SK-N-SH (cell line): ENCODE measurements around the gene DNPEP. TPM values are rescaled to one million over a fixed set of nuclear protein-coding genes. Genes with fewer than 3 reads are reported as not detected.

ENCODE experiments used
- CTCF ChIA-PET: fragments of 300-600, 350-600 bp; formaldehyde crosslinking; extraction: SDS; loops from one replicate; lab custom pipeline; 2021; lab: Yijun Ruan, JAX
- POLR2A ChIA-PET: fragments of 350-600 bp; sonication (Branson Sonifier 250); formaldehyde crosslinking; extraction: SDS; loops from one replicate; lab custom pipeline; 2020; ENCODE audit warnings: antibody characterized with exemption, inconsistent platforms; lab: Yijun Ruan, JAX
- DNase-seq: peaks from one replicate; pipeline ENCODE4 v3.0.0; 2012
- H2AFZ ChIP-seq: fragments of 200-600 bp; sonication (generic); 2 replicates; pipeline ENCODE4 v1.8.1; 2016; ENCODE audit warnings: antibody characterized with exemption, mild to moderate bottlenecking, low read depth
- H3F3A ChIP-seq: fragments of 200-600 bp; sonication (generic); replicated peaks from 2 replicates; pipeline ENCODE3; 2016; ENCODE audit warnings: antibody characterized with exemption, mild to moderate bottlenecking; ENCODE audit not compliant: insufficient read depth
- H3K27ac ChIP-seq, 2 experiments: fragments of 200-500 bp in 1 of 2; fragments of 200-600 bp in 1 of 2; sonication (Bioruptor generic) in 1 of 2; sonication (generic), shearing (Covaris generic) in 1 of 2; 2 replicates each; pipeline versions ENCODE4 v1.5.1 to v1.6.1; 2014 to 2016; ENCODE audit warnings: low read depth in 2 of 2, inconsistent platforms in 1 of 2, low read length in 1 of 2, mild to moderate bottlenecking in 1 of 2, mixed read lengths in 1 of 2
- H3K27me3 ChIP-seq: fragments of 200-600 bp; sonication (generic), shearing (Covaris generic); 2 replicates; pipeline ENCODE4 v1.6.1; 2016; ENCODE audit warnings: mixed run types; ENCODE audit not compliant: insufficient read depth
- H3K36me3 ChIP-seq, 2 experiments: fragments of 200-500 bp in 1 of 2; fragments of 200-600 bp in 1 of 2; sonication (Bioruptor generic) in 1 of 2; sonication (generic) in 1 of 2; replicated peaks in 1 of 2; 2 replicates each; pipeline versions ENCODE3 to v1.5.1; 2014 to 2016; ENCODE audit warnings: low read length in 1 of 2, mild to moderate bottlenecking in 1 of 2; ENCODE audit not compliant: insufficient read depth in 2 of 2, control insufficient read depth in 1 of 2
- H3K4me1 ChIP-seq, 2 experiments: fragments of 200-500 bp in 1 of 2; fragments of 200-600 bp in 1 of 2; sonication (Bioruptor generic) in 1 of 2; sonication (generic), shearing (Covaris generic) in 1 of 2; 2 replicates each; pipeline versions ENCODE4 v1.5.1 to v1.6.1; 2014 to 2016; ENCODE audit warnings: low read depth in 1 of 2, low read length in 1 of 2, mixed run types in 1 of 2; ENCODE audit not compliant: insufficient read depth in 2 of 2, control insufficient read depth in 1 of 2
- H3K4me2 ChIP-seq: fragments of 200-600 bp; sonication (generic), shearing (Covaris generic); 2 replicates; pipeline ENCODE4 v1.6.1; 2017; ENCODE audit warnings: mixed run types
- H3K4me3 ChIP-seq, 2 experiments: fragments of 200-500 bp in 1 of 2; fragments of 200-600 bp in 1 of 2; sonication (Bioruptor generic) in 1 of 2; sonication (generic), shearing (Covaris generic) in 1 of 2; 2 replicates each; pipeline versions ENCODE4 v1.5.1 to v1.8.1; 2014 to 2016; ENCODE audit warnings: low read depth in 2 of 2, inconsistent platforms in 1 of 2, low read length in 1 of 2, mild to moderate bottlenecking in 1 of 2, mixed read lengths in 1 of 2, moderate library complexity in 1 of 2
- H3K79me2 ChIP-seq: fragments of 200-600 bp; sonication (generic); 2 replicates; pipeline ENCODE4 v1.8.1; 2017; ENCODE audit warnings: mild to moderate bottlenecking; ENCODE audit not compliant: insufficient read depth
- H3K9ac ChIP-seq: fragments of 200-600 bp; sonication (generic); 2 replicates; pipeline ENCODE4 v1.6.1; 2017; ENCODE audit warnings: mixed run types
- H3K9me2 ChIP-seq: fragments of 200-600 bp; sonication (generic); 2 replicates; pipeline ENCODE4 v1.6.1; 2017; ENCODE audit warnings: mixed run types
- H3K9me3 ChIP-seq: fragments of 200-600 bp; sonication (generic); 2 replicates; pipeline ENCODE4 v1.6.1; 2017; ENCODE audit warnings: mixed run types, mild to moderate bottlenecking, moderate library complexity
- H4K20me1 ChIP-seq: fragments of 200-600 bp; sonication (generic); 2 replicates; pipeline ENCODE4 v1.6.1; 2017; ENCODE audit warnings: mild to moderate bottlenecking, mixed run types; ENCODE audit not compliant: insufficient read depth
- CHD2 ChIP-seq: fragments of 150-350 bp; IDR thresholded peaks from 2 replicates; pipeline ENCODE4 v1.6.1; 2018; ENCODE audit warnings: low read length; ENCODE audit not compliant: partially characterized antibody
- EP300 ChIP-seq, 2 experiments: IDR thresholded peaks; 2 replicates each; pipeline versions ENCODE4 v1.4.0 to v1.6.1; 2012; ENCODE audit warnings: borderline replicate concordance in 1 of 2, low read depth in 1 of 2, low read length in 1 of 2
- FOXJ3 ChIP-seq: sonication (generic); formaldehyde crosslinking; IDR thresholded peaks from 2 replicates; pipeline ENCODE4 v1.5.1; 2020; ENCODE audit warnings: mild to moderate bottlenecking, missing genetic modification reagents
- FOXM1 ChIP-seq: IDR thresholded peaks from 2 replicates; pipeline ENCODE4 v1.4.0; 2012; ENCODE audit warnings: low read depth, mild to moderate bottlenecking
- GATA2 ChIP-seq: sonication (generic); formaldehyde crosslinking; IDR thresholded peaks from 2 replicates; pipeline ENCODE4 v1.5.0; 2020; ENCODE audit warnings: mild to moderate bottlenecking, missing genetic modification reagents
- IRF3 ChIP-seq: fragments of 150-350 bp; IDR thresholded peaks from 2 replicates; pipeline ENCODE4 v1.6.1; 2016; ENCODE audit warnings: mild to moderate bottlenecking, low read depth, low read length
- JUND ChIP-seq: IDR thresholded peaks from 2 replicates; pipeline ENCODE4 v1.4.0; 2012
- MAX ChIP-seq: IDR thresholded peaks from 2 replicates; pipeline ENCODE4 v1.4.0; 2012; ENCODE audit warnings: low read depth
- MEF2A ChIP-seq: IDR thresholded peaks from 2 replicates; pipeline ENCODE4 v1.4.0; 2012; ENCODE audit warnings: low read depth, borderline replicate concordance
- MXI1 ChIP-seq: IDR thresholded peaks from 2 replicates; pipeline ENCODE4 v1.6.1; 2012; ENCODE audit warnings: mild to moderate bottlenecking, low read depth, low read length, improper control_type of control experiment
- NFIC ChIP-seq: IDR thresholded peaks from 2 replicates; pipeline ENCODE4 v1.4.0; 2012; ENCODE audit warnings: borderline replicate concordance
- POLR2AphosphoS5 ChIP-seq: IDR thresholded peaks from 2 replicates; pipeline ENCODE4 v1.6.1; 2012; ENCODE audit warnings: low read depth, low read length
- RAD21 ChIP-seq: IDR thresholded peaks from 2 replicates; pipeline ENCODE4 v1.6.1; 2012; ENCODE audit warnings: mild to moderate bottlenecking, low read length
- RCOR1 ChIP-seq: fragments of 150-350 bp; IDR thresholded peaks from 2 replicates; pipeline ENCODE4 v1.6.1; 2017; ENCODE audit warnings: antibody characterized with exemption, low read length
- RFX5 ChIP-seq: IDR thresholded peaks from 2 replicates; pipeline ENCODE4 v1.6.1; 2012; ENCODE audit warnings: mild to moderate bottlenecking, improper control_type of control experiment, low read length
- SIN3A ChIP-seq: IDR thresholded peaks from 2 replicates; pipeline ENCODE4 v1.6.1; 2012; ENCODE audit warnings: low read depth, mild to moderate bottlenecking, low read length, moderate library complexity, borderline replicate concordance
- TCF12 ChIP-seq: IDR thresholded peaks from 2 replicates; pipeline ENCODE4 v1.4.0; 2012
- YY1 ChIP-seq: IDR thresholded peaks from 2 replicates; pipeline ENCODE4 v1.4.0; 2012; ENCODE audit warnings: low read depth, mild to moderate bottlenecking
- WGBS: methylation state at CpG from one replicate; pipeline ENCODE4 v1.1.6; 2017; ENCODE audit warnings: low lambda C conversion rate; 5-methylcytosine and 5-hydroxymethylcytosine counted together
- polyA plus RNA-seq, 3 experiments: library from polyadenylated mRNA; depleted of rRNA; stranded (reverse); fragments of >200 nt; gene quantifications; 2 replicates each; pipeline ENCODE4 v1.2.3, GENCODE V29; 2012
- TF ChIP-seq, protein P1 (sequence below): fragments of 150-350 bp; IDR thresholded peaks from 2 replicates; pipeline ENCODE4 v1.6.1; 2017; ENCODE audit warnings: antibody characterized with exemption, low read length, low read depth, borderline replicate concordance
- TF ChIP-seq, protein P2 (sequence below): IDR thresholded peaks from 2 replicates; pipeline ENCODE4; 2012

Gene DNPEP
- polyA plus RNA-seq, 1 of the 3 experiments (the other 2 are of a cell fraction) = 80.7 TPM

DNA sequence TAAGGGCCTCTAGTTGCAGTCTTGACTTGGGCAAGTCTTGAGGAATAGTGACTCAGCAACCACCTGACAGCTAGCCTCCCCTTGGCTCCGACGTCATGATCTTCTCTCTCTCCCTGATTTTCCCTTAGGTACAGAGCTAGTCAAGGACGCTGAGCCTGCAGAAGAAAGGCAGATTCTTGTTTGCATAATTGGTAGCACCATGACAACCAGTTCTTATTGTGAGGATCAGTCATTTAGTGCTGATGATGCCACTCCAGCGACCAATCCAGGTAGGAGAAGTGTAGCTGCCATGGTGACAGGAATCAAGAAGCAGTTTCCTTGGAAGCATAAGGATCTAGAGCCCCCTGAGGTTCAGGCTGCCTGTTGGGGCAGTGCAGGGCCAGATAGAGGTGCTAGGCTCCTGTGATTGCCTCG, 52.3 kb downstream of the DNPEP start:
- no peaks in the 10 kb centered on the region for H3K36me3 ChIP-seq
- H3K9me3 ChIP-seq = no peaks in the 10 kb centered on the region
- H4K20me1 ChIP-seq = no peaks in the 10 kb centered on the region
- H3K4me1 ChIP-seq = no peaks in the 10 kb centered on the region
- ChIA-PET CTCF (interaction anchor here (1.0 to 1.5 kb wide), 2 partner anchors 10 to 14 kb away, joined by 3 read pairs; no protein-coding TSS in a partner anchor), POLR2A (no interaction called here)
- no peaks in the 10 kb centered on the region for H3K79me2 ChIP-seq
- peaks cover 10% of the 10 kb centered on the region; the same call in 1 of the 2 replicates for H3K27me3 ChIP-seq
- H3K4me2 ChIP-seq = no peak overlapping the region
- H3K27ac ChIP-seq = no peak overlapping the region
- no peak overlapping the region for H2AFZ ChIP-seq
- no peak for DNase-seq
- TF ChIP-seq MAX (no peak), TCF12 (no peak), RAD21 (no peak), POLR2AphosphoS5 (no peak), YY1 (no peak), CHD2 (no peak), RCOR1 (no peak), FOXM1 (no peak), JUND (no peak), MXI1 (no peak), IRF3 (no peak), GATA2 (CRISPR knock-in tag) (no peak), SIN3A (no peak), EP300 (IDR thresholded peaks at IDR 0.05; ENCODE audit: borderline replicate concordance in 1 of 2, low read depth in 1 of 2, low read length in 1 of 2) (no peak), MEF2A (no peak)
- TF ChIP-seq, protein P1, sequence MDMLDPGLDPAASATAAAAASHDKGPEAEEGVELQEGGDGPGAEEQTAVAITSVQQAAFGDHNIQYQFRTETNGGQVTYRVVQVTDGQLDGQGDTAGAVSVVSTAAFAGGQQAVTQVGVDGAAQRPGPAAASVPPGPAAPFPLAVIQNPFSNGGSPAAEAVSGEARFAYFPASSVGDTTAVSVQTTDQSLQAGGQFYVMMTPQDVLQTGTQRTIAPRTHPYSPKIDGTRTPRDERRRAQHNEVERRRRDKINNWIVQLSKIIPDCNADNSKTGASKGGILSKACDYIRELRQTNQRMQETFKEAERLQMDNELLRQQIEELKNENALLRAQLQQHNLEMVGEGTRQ = no peak
- WGBS = 43% methylated on average over 5 of the region's 5 CpGs
- no peaks in the 10 kb centered on the region for H3K9me2 ChIP-seq
- no peak overlapping the region for H3K4me3 ChIP-seq
- no peaks in the 10 kb centered on the region for H3F3A ChIP-seq
- no peak overlapping the region for H3K9ac ChIP-seq

GRCh38 chr2:219334076-219334475, 53.6 kb downstream of the DNPEP start:
- no peaks in the 10 kb centered on the region for H3K79me2 ChIP-seq
- WGBS = 80% methylated on average over 2 of the region's 2 CpGs
- H3K36me3 ChIP-seq = no peaks in the 10 kb centered on the region
- H3K9ac ChIP-seq = no peak overlapping the region
- no peak overlapping the region for H3K4me3 ChIP-seq
- no peaks in the 10 kb centered on the region for H3F3A ChIP-seq
- no peaks in the 10 kb centered on the region for H3K9me2 ChIP-seq
- H3K27me3 ChIP-seq = peaks cover 14% of the 10 kb centered on the region; the same call in 1 of the 2 replicates
- TF ChIP-seq FOXJ3 (CRISPR knock-in tag) (no peak), RFX5 (no peak), POLR2AphosphoS5 (no peak), FOXM1 (no peak), RAD21 (no peak), NFIC (no peak)
- TF ChIP-seq, protein P2, sequence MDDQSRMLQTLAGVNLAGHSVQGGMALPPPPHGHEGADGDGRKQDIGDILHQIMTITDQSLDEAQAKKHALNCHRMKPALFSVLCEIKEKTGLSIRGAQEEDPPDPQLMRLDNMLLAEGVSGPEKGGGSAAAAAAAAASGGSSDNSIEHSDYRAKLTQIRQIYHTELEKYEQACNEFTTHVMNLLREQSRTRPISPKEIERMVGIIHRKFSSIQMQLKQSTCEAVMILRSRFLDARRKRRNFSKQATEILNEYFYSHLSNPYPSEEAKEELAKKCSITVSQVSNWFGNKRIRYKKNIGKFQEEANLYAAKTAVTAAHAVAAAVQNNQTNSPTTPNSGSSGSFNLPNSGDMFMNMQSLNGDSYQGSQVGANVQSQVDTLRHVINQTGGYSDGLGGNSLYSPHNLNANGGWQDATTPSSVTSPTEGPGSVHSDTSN = no peak
- H3K4me2 ChIP-seq = no peak overlapping the region
- H4K20me1 ChIP-seq = no peaks in the 10 kb centered on the region
- ChIA-PET POLR2A (no interaction called here), CTCF (interaction anchor here (1.2 to 2.0 kb wide), 2 partner anchors 18 to 39 kb away, joined by 4 to 5 read pairs; no protein-coding TSS in a partner anchor)
- H3K4me1 ChIP-seq = no peaks in the 10 kb centered on the region
- H3K9me3 ChIP-seq = no peaks in the 10 kb centered on the region
- DNase-seq = no peak
- H3K27ac ChIP-seq = no peak overlapping the region
- H2AFZ ChIP-seq = no peak overlapping the region
